ENCODE measurements around the gene AIP. TPM values are rescaled to one million over a fixed set of nuclear protein-coding genes. Genes with fewer than 3 reads are reported as not detected.

Gene AIP
- polyA plus RNA-seq, 6 donors from 2014 or later: 86.8 to 149 (median 120) TPM

DNA sequence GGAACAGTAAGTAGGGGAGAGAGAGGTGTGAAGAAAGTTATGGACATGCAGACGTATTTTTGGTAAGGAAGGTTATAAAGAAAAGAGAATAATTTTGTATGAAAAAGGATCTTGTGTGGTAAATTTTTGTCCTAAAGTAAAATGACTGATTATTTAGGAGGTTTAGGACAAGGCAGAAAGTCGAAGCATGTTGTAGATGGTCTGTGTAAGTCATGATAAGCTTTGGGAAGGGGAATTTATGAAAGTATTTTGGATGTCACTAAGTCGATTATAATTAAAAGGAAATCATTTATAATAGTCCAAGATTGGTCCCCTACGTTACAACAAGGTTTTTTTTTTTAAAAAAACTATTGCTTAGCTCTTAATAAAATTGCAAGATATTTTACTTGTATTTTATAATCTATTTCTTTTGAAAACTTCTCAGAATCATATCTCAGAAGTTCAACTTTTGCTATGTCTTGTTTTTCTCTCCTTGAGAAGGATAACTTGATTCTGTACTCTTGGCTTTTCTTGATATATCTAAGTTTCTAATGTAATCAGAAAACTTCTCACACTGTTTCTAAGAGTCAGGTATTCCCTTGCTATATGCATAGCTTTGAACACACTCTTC is 51.3 kb downstream of the AIP start:
- Mint-ChIP-seq H3K36me3 (peaks cover 5 to 12% of the 10 kb centered on the region in 2 donors), H3K27me3 (peaks cover 0 to 20% (median 11%) of the 10 kb centered on the region in 3 donors), H3K4me3 (no peak overlapping the region), H3K27ac (peak overlapping the region in 1 of 6 donors; percentile 34), H3K9me3 (peaks cover 6 to 28% (median 17%) of the 10 kb centered on the region in 7 donors), H3K4me1 (no peaks in the 10 kb centered on the region)
- no peak for DNase-seq
- ATAC-seq (ENCODE audit: low read depth in 2 of 2): no peak

DNA sequence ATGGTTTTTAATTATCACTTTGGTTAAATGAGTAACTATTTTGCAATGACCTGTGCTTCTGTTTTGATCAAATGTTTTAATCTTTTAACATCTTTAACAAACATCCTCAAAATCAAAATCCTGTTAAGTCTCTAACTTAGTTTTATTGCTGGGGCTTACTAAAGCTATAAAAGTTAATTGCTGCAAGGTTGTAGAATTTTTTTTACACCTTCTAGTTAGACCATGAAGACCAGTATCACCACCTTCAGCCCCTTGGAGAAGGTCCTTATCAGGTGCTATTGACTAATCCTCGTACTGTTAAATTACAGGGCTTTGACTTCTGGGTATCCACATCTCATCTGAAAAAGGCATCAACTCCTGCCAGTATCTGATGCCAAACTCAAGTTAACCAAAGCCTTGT is 52.7 kb downstream of the AIP start:
- Mint-ChIP-seq H3K4me1 (peaks cover 0 to 4% (median 0%) of the 10 kb centered on the region in 3 donors), H3K27me3 (peaks cover 0 to 16% (median 7%) of the 10 kb centered on the region in 3 donors), H3K27ac (no peak overlapping the region), H3K36me3 (peaks cover 5 to 12% of the 10 kb centered on the region in 2 donors), H3K4me3 (no peak overlapping the region), H3K9me3 (peaks cover 6 to 28% (median 17%) of the 10 kb centered on the region in 7 donors)
- ATAC-seq (ENCODE audit: low read depth in 2 of 2) (no peak), DNase-seq (no peak)

DNA sequence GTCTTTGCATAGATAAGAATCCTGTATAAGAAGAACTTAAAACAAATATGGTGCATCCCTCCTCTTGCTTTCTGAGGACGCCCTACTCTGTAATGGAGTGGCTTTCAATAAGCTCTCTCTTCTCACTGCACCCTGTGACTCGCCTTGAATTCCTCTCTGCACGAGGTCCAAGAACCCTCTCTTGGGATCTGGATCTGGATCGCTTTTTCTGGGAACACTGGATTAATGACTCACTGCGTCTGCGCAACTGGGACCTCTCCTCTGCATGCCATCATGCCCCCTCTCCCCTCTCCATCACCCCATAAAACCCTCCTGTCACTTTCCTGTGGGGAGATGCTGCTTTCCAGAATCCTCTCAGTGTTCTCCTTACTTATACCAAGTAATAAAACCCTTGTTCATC is 55.5 kb downstream of the AIP start:
- Mint-ChIP-seq H3K36me3 (peaks cover 5 to 12% of the 10 kb centered on the region in 2 donors), H3K27ac (no peak overlapping the region), H3K4me1 (peaks cover 0 to 4% (median 0%) of the 10 kb centered on the region in 3 donors), H3K9me3 (peaks cover 5 to 16% (median 15%) of the 10 kb centered on the region in 7 donors), H3K4me3 (no peak overlapping the region), H3K27me3 (peaks cover 0 to 16% (median 7%) of the 10 kb centered on the region in 3 donors)
- ATAC-seq (ENCODE audit: low read depth in 2 of 2) (no peak), DNase-seq (no peak)

DNA sequence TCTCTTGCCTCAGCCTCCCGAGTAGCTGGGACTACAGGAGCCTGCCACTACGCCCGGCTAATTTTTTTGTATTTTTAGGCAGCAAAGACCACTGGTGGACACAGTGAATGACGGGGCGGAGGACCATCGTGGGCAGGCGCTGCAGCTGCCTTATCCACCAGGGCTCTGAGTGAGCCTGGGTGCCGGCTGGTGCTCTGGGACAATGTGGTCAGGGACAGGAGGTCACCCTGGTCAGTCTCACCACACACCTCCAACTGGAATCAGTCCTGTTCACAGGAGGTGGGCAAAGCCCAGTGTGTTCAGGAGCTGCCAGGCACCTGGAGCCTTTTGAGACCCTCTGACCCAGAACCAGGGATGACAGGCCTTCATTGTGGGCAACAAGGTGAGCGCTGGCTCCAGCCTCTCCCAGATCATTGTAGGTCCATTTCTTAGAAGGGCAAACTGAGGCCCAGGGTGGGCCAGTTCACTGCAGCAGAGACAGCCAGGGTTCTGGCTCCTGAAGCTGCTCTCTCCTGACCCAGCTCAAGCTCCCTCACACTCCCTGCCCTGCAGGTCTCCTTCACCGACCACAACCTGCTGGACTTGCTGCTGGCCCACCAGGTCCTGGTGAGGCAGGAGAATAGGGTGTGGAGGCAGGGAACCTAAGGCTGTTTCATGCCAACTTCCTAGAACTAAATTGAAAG is 56.1 kb downstream of the AIP start:
- peaks cover 2 to 7% of the 10 kb centered on the region in 2 donors for H3K36me3 Mint-ChIP-seq
- ATAC-seq (ENCODE audit: low read depth in 2 of 2): no peak
- peaks cover 1 to 12% (median 8%) of the 10 kb centered on the region in 7 donors for H3K9me3 Mint-ChIP-seq
- H3K4me3 Mint-ChIP-seq: no peak overlapping the region
- DNase-seq: no peak
- peaks cover 0 to 11% (median 2%) of the 10 kb centered on the region in 3 donors for H3K27me3 Mint-ChIP-seq
- no peak overlapping the region for H3K27ac Mint-ChIP-seq
- H3K4me1 Mint-ChIP-seq: peaks cover 0 to 4% (median 0%) of the 10 kb centered on the region in 3 donors

DNA sequence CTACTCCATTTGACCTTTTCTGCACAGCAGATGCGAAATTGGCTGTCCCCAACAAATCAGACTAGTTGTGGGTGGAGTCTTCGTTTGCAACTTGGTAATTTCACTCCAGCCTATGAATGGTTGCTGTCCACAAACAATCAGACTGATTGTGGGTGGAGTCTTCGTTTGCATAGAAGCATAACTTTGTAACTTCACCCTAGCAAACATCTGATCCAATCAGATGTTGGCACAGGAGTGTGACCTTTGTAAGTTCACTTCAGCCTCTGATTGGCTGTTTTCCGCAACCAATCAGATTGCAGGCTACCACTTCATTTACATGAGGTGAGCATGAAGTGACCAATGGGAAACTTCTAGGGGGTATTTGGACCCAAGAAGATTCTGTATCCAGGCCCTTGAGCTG is 56.7 kb downstream of the AIP start:
- Mint-ChIP-seq H3K4me1 (peaks cover 0 to 4% (median 0%) of the 10 kb centered on the region in 3 donors), H3K4me3 (no peak overlapping the region), H3K36me3 (peaks cover 0 to 1% of the 10 kb centered on the region in 2 donors), H3K27me3 (peaks cover 0 to 8% (median 0%) of the 10 kb centered on the region in 3 donors), H3K27ac (no peak overlapping the region), H3K9me3 (peaks cover 0 to 7% (median 2%) of the 10 kb centered on the region in 7 donors)
- ATAC-seq (ENCODE audit: low read depth in 2 of 2) (no peak), DNase-seq (no peak)

Other genes with a start within 250 kb of the AIP start
- gene GRK2, start 216.6 kb upstream of the AIP start, polyA plus RNA-seq (ENCODE audit: low read depth in 6 of 6): 10 to 100 TPM; 17.9 to 63.4 (median 31.7) TPM
- 10 to 100 TPM in 2 of 6 donors, 1 to 10 TPM in 4; 3.5 to 18.4 (median 8.4) TPM for gene ANKRD13D, start 193.7 kb upstream of the AIP start, polyA plus RNA-seq (ENCODE audit: low read depth in 6 of 6)
- under 1 TPM in 1 of 6 donors, not detected in 5; 0.18 TPM for gene SSH3, start 179.5 kb upstream of the AIP start, polyA plus RNA-seq (ENCODE audit: low read depth in 6 of 6)
- 100 to 1,000 TPM; 340 to 535 (median 458) TPM for gene POLD4, start 129.5 kb upstream of the AIP start, polyA plus RNA-seq (ENCODE audit: low read depth in 6 of 6)
- 10 to 100 TPM in 1 of 6 donors, 1 to 10 TPM in 5; 5.3 to 10.4 (median 7.7) TPM for gene CLCF1, start 109.4 kb upstream of the AIP start, polyA plus RNA-seq (ENCODE audit: low read depth in 6 of 6)
- 10 to 100 TPM in 4 of 6 donors, 1 to 10 TPM in 2; 6.7 to 17.5 (median 11.0) TPM for gene RAD9A, start 91.0 kb upstream of the AIP start, polyA plus RNA-seq (ENCODE audit: low read depth in 6 of 6)
- gene PPP1CA, start 81.2 kb upstream of the AIP start, polyA plus RNA-seq (ENCODE audit: low read depth in 6 of 6): 100 to 1,000 TPM; 492 to 795 (median 530) TPM
- 100 to 1,000 TPM; 190 to 304 (median 239) TPM for gene TBC1D10C, start 78.9 kb upstream of the AIP start, polyA plus RNA-seq (ENCODE audit: low read depth in 6 of 6)
- 1 to 10 TPM in 5 of 6 donors, under 1 TPM in 1; 0.80 to 2.9 (median 1.7) TPM for gene CARNS1, start 67.3 kb upstream of the AIP start, polyA plus RNA-seq (ENCODE audit: low read depth in 6 of 6)
- gene RPS6KB2, start 54.5 kb upstream of the AIP start, polyA plus RNA-seq (ENCODE audit: low read depth in 6 of 6): 10 to 100 TPM; 37.9 to 54.7 (median 50.0) TPM
- gene PTPRCAP, start 45.3 kb upstream of the AIP start, polyA plus RNA-seq (ENCODE audit: low read depth in 6 of 6): 1,000 to 10,000 TPM in 3 of 6 donors, 100 to 1,000 TPM in 3; 953 to 1,146 (median 1,009) TPM
- gene CORO1B, start 39.5 kb upstream of the AIP start, polyA plus RNA-seq (ENCODE audit: low read depth in 6 of 6): 1 to 10 TPM; 6.5 to 9.9 (median 8.7) TPM
- 1 to 10 TPM in 5 of 6 donors, not detected in 1; 1.1 to 2.5 (median 1.7) TPM for gene GPR152, start 30.3 kb upstream of the AIP start, polyA plus RNA-seq (ENCODE audit: low read depth in 6 of 6)
- 1 to 10 TPM in 5 of 6 donors, not detected in 1; 1.5 to 6.8 (median 2.1) TPM for gene CABP4, start 27.7 kb upstream of the AIP start, polyA plus RNA-seq (ENCODE audit: low read depth in 6 of 6)
- 100 to 1,000 TPM; 183 to 250 (median 221) TPM for gene TMEM134, start 13.8 kb upstream of the AIP start, polyA plus RNA-seq (ENCODE audit: low read depth in 6 of 6)
- 10 to 100 TPM; 10.9 to 34.9 (median 14.5) TPM for gene PITPNM1, start 22.3 kb downstream of the AIP start, polyA plus RNA-seq (ENCODE audit: low read depth in 6 of 6)
- gene CDK2AP2, start 25.1 kb downstream of the AIP start, polyA plus RNA-seq (ENCODE audit: low read depth in 6 of 6): 100 to 1,000 TPM in 5 of 6 donors, 10 to 100 TPM in 1; 87.4 to 161 (median 111) TPM
- not detected for gene CABP2, start 40.4 kb downstream of the AIP start, polyA plus RNA-seq (ENCODE audit: low read depth in 6 of 6)
- 100 to 1,000 TPM; 225 to 406 (median 317) TPM for gene GSTP1, start 100.8 kb downstream of the AIP start, polyA plus RNA-seq (ENCODE audit: low read depth in 6 of 6)
- gene NDUFV1, start 123.9 kb downstream of the AIP start, polyA plus RNA-seq (ENCODE audit: low read depth in 6 of 6): 100 to 1,000 TPM; 110 to 165 (median 124) TPM
- 10 to 100 TPM in 3 of 6 donors, 1 to 10 TPM in 3; 2.9 to 15.3 (median 10.0) TPM for gene NUDT8, start 146.9 kb downstream of the AIP start, polyA plus RNA-seq (ENCODE audit: low read depth in 6 of 6)
- gene TBX10, start 156.7 kb downstream of the AIP start, polyA plus RNA-seq (ENCODE audit: low read depth in 6 of 6): not detected
- gene ACY3, start 167.7 kb downstream of the AIP start, polyA plus RNA-seq (ENCODE audit: low read depth in 6 of 6): 1 to 10 TPM in 5 of 6 donors, under 1 TPM in 1; 0.80 to 6.6 (median 2.5) TPM
- 1 to 10 TPM in 2 of 6 donors, under 1 TPM in 1, not detected in 3; 0.30 to 2.4 (median 1.1) TPM for gene ALDH3B2, start 191.6 kb downstream of the AIP start, polyA plus RNA-seq (ENCODE audit: low read depth in 6 of 6)

Data from naive B cell (primary cell).